Measurements from ENCODE around the gene KLHDC4.
A peak's percentile ranks its signal among the peaks of the same experiment; 100 is the strongest.

Gene KLHDC4

GRCh38 chr16:87710887-87711286 lies 54.9 kb downstream of the KLHDC4 start:
- no peaks in the 10 kb centered on the region for H3K4me1 ChIP-seq (ENCODE audit: control insufficient read depth, low read depth, low read length)
- no CpG with 5 or more reads among the region's 12 CpGs for WGBS (ENCODE audit: extremely low coverage, insufficient coverage, low lambda C conversion rate)
- H3K27me3 ChIP-seq (ENCODE audit: insufficient read depth, low read length, poor library complexity), result no peaks in the 10 kb centered on the region
- no peak overlapping the region for H2BK5ac ChIP-seq (ENCODE audit: low read length)
- no peak overlapping the region for H2BK15ac ChIP-seq (replicated peaks; ENCODE audit: low read depth)
- no peak overlapping the region for H3K9ac ChIP-seq (ENCODE audit: low read length)
- H3K4ac ChIP-seq (ENCODE audit: low read depth, low read length), result no peak overlapping the region
- H4K8ac ChIP-seq (ENCODE audit: low read depth, low read length), result no peak overlapping the region
- H2AK5ac ChIP-seq (ENCODE audit: low read length), result no peak overlapping the region
- H3K79me1 ChIP-seq (ENCODE audit: low read length), result no peaks in the 10 kb centered on the region
- DNase-seq, result no peak
- H3K23ac ChIP-seq (ENCODE audit: low read length), result no peak overlapping the region
- no peak overlapping the region for H3K4me3 ChIP-seq (ENCODE audit: low read length)
- no peaks in the 10 kb centered on the region for H3K79me2 ChIP-seq (ENCODE audit: control insufficient read depth, insufficient read depth, low read length)
- H3K36me3 ChIP-seq (ENCODE audit: control insufficient read depth, insufficient read depth, low read length), result no peaks in the 10 kb centered on the region
- H3K4me2 ChIP-seq (ENCODE audit: low read length), result no peak overlapping the region
- H3K18ac ChIP-seq (ENCODE audit: low read length), result no peak overlapping the region
- no peak overlapping the region for H4K5ac ChIP-seq (ENCODE audit: low read length)
- H2BK120ac ChIP-seq (ENCODE audit: low read depth, low read length), result no peak overlapping the region
- no peak overlapping the region for H3K56ac ChIP-seq (ENCODE audit: low read length)
- no peak overlapping the region for H3K27ac ChIP-seq (ENCODE audit: low read depth, low read length)

GRCh38 chr16:87709677-87710076 lies 56.1 kb downstream of the KLHDC4 start:
- Histone ChIP-seq H3K56ac (ENCODE audit: low read length) (no peak overlapping the region), H2BK5ac (ENCODE audit: low read length) (no peak overlapping the region), H3K79me2 (ENCODE audit: control insufficient read depth, insufficient read depth, low read length) (no peaks in the 10 kb centered on the region), H4K8ac (ENCODE audit: low read depth, low read length) (no peak overlapping the region), H3K23ac (ENCODE audit: low read length) (no peak overlapping the region), H3K27ac (ENCODE audit: low read depth, low read length) (no peak overlapping the region), H3K4me3 (ENCODE audit: low read length) (no peak overlapping the region), H3K4me2 (ENCODE audit: low read length) (no peak overlapping the region), H4K5ac (ENCODE audit: low read length) (no peak overlapping the region), H2BK120ac (ENCODE audit: low read depth, low read length) (no peak overlapping the region), H3K79me1 (ENCODE audit: low read length) (peaks cover under 1% of the 10 kb centered on the region), H3K9ac (ENCODE audit: low read length) (no peak overlapping the region), H3K18ac (ENCODE audit: low read length) (no peak overlapping the region), H2BK15ac (replicated peaks; ENCODE audit: low read depth) (no peak overlapping the region), H3K4ac (ENCODE audit: low read depth, low read length) (no peak overlapping the region), H2AK5ac (ENCODE audit: low read length) (no peak overlapping the region), H3K27me3 (ENCODE audit: insufficient read depth, low read length, poor library complexity) (no peaks in the 10 kb centered on the region), H3K4me1 (ENCODE audit: control insufficient read depth, low read depth, low read length) (no peaks in the 10 kb centered on the region), H3K36me3 (ENCODE audit: control insufficient read depth, insufficient read depth, low read length) (no peaks in the 10 kb centered on the region)
- no CpG with 5 or more reads among the region's 12 CpGs for WGBS (ENCODE audit: extremely low coverage, insufficient coverage, low lambda C conversion rate)
- DNase-seq, result no peak

GRCh38 chr16:87708881-87709638 lies 56.7 kb downstream of the KLHDC4 start:
- Histone ChIP-seq H4K5ac (ENCODE audit: low read length) (no peak overlapping the region), H3K4me2 (ENCODE audit: low read length) (no peak overlapping the region), H2AK5ac (ENCODE audit: low read length) (no peak overlapping the region), H3K9ac (ENCODE audit: low read length) (no peak overlapping the region), H3K4me1 (ENCODE audit: control insufficient read depth, low read depth, low read length) (no peaks in the 10 kb centered on the region), H3K18ac (ENCODE audit: low read length) (no peak overlapping the region), H3K4me3 (ENCODE audit: low read length) (no peak overlapping the region), H3K4ac (ENCODE audit: low read depth, low read length) (no peak overlapping the region), H2BK5ac (ENCODE audit: low read length) (no peak overlapping the region), H3K79me1 (ENCODE audit: low read length) (peaks cover 2% of the 10 kb centered on the region), H3K27ac (ENCODE audit: low read depth, low read length) (no peak overlapping the region), H2BK120ac (ENCODE audit: low read depth, low read length) (no peak overlapping the region), H4K8ac (ENCODE audit: low read depth, low read length) (no peak overlapping the region), H3K36me3 (ENCODE audit: control insufficient read depth, insufficient read depth, low read length) (no peaks in the 10 kb centered on the region), H3K23ac (ENCODE audit: low read length) (no peak overlapping the region), H3K79me2 (ENCODE audit: control insufficient read depth, insufficient read depth, low read length) (no peaks in the 10 kb centered on the region), H2BK15ac (replicated peaks; ENCODE audit: low read depth) (no peak overlapping the region), H3K27me3 (ENCODE audit: insufficient read depth, low read length, poor library complexity) (no peaks in the 10 kb centered on the region), H3K56ac (ENCODE audit: low read length) (no peak overlapping the region)
- DNase-seq, result no peak
- no CpG with 5 or more reads among the region's 49 CpGs for WGBS (ENCODE audit: extremely low coverage, insufficient coverage, low lambda C conversion rate)

GRCh38 chr16:87707714-87708580 lies 57.8 kb downstream of the KLHDC4 start:
- no peaks in the 10 kb centered on the region for H3K36me3 ChIP-seq (ENCODE audit: control insufficient read depth, insufficient read depth, low read length)
- no peak overlapping the region for H3K4me2 ChIP-seq (ENCODE audit: low read length)
- DNase-seq, result no peak
- H4K8ac ChIP-seq (ENCODE audit: low read depth, low read length), result no peak overlapping the region
- H3K9ac ChIP-seq (ENCODE audit: low read length), result no peak overlapping the region
- no peak overlapping the region for H4K5ac ChIP-seq (ENCODE audit: low read length)
- H3K23ac ChIP-seq (ENCODE audit: low read length), result no peak overlapping the region
- no peak overlapping the region for H3K56ac ChIP-seq (ENCODE audit: low read length)
- no peak overlapping the region for H2AK5ac ChIP-seq (ENCODE audit: low read length)
- no peaks in the 10 kb centered on the region for H3K27me3 ChIP-seq (ENCODE audit: insufficient read depth, low read length, poor library complexity)
- H2BK15ac ChIP-seq (replicated peaks; ENCODE audit: low read depth), result no peak overlapping the region
- H3K18ac ChIP-seq (ENCODE audit: low read length), result no peak overlapping the region
- H3K79me1 ChIP-seq (ENCODE audit: low read length), result peaks cover 2% of the 10 kb centered on the region
- no peaks in the 10 kb centered on the region for H3K4me1 ChIP-seq (ENCODE audit: control insufficient read depth, low read depth, low read length)
- no peak overlapping the region for H3K27ac ChIP-seq (ENCODE audit: low read depth, low read length)
- no peaks in the 10 kb centered on the region for H3K79me2 ChIP-seq (ENCODE audit: control insufficient read depth, insufficient read depth, low read length)
- H3K4me3 ChIP-seq (ENCODE audit: low read length), result no peak overlapping the region
- no CpG with 5 or more reads among the region's 45 CpGs for WGBS (ENCODE audit: extremely low coverage, insufficient coverage, low lambda C conversion rate)
- no peak overlapping the region for H3K4ac ChIP-seq (ENCODE audit: low read depth, low read length)
- H2BK120ac ChIP-seq (ENCODE audit: low read depth, low read length), result no peak overlapping the region
- no peak overlapping the region for H2BK5ac ChIP-seq (ENCODE audit: low read length)

GRCh38 chr16:87707097-87707496 lies 58.7 kb downstream of the KLHDC4 start:
- Histone ChIP-seq H3K27me3 (ENCODE audit: insufficient read depth, low read length, poor library complexity) (no peaks in the 10 kb centered on the region), H3K79me2 (ENCODE audit: control insufficient read depth, insufficient read depth, low read length) (no peaks in the 10 kb centered on the region), H3K4ac (ENCODE audit: low read depth, low read length) (no peak overlapping the region), H3K79me1 (ENCODE audit: low read length) (peaks cover 2% of the 10 kb centered on the region), H4K8ac (ENCODE audit: low read depth, low read length) (no peak overlapping the region), H4K5ac (ENCODE audit: low read length) (no peak overlapping the region), H3K4me3 (ENCODE audit: low read length) (no peak overlapping the region), H3K27ac (ENCODE audit: low read depth, low read length) (no peak overlapping the region), H2BK5ac (ENCODE audit: low read length) (no peak overlapping the region), H2AK5ac (ENCODE audit: low read length) (no peak overlapping the region), H3K56ac (ENCODE audit: low read length) (no peak overlapping the region), H3K4me1 (ENCODE audit: control insufficient read depth, low read depth, low read length) (no peaks in the 10 kb centered on the region), H3K9ac (ENCODE audit: low read length) (no peak overlapping the region), H3K4me2 (ENCODE audit: low read length) (no peak overlapping the region), H2BK15ac (replicated peaks; ENCODE audit: low read depth) (no peak overlapping the region), H3K18ac (ENCODE audit: low read length) (no peak overlapping the region), H3K23ac (ENCODE audit: low read length) (no peak overlapping the region), H3K36me3 (ENCODE audit: control insufficient read depth, insufficient read depth, low read length) (no peaks in the 10 kb centered on the region), H2BK120ac (ENCODE audit: low read depth, low read length) (no peak overlapping the region)
- DNase-seq, result peak; percentile 54
- no CpG with 5 or more reads among the region's 17 CpGs for WGBS (ENCODE audit: extremely low coverage, insufficient coverage, low lambda C conversion rate)
